WTC11 (cell line): Measurements from ENCODE around the gene SEZ6. TPM values are rescaled to one million over a fixed set of nuclear protein-coding genes. Genes with fewer than 3 reads are reported as not detected.

Experiments
- ATAC-seq: fragments of 200-7000 bp; cut with Tn5 transposase; 2 replicates; pipeline ENCODE4 v1.10.0; 2021; ENCODE audit warnings: mild to moderate bottlenecking, moderate library complexity
- CTCF ChIA-PET: fragments of 300-600 bp; sonication (Branson Sonifier 250); formaldehyde crosslinking; loops from one replicate; lab custom pipeline; 2021; ENCODE audit warnings: antibody characterized with exemption; lab: Charles Lee
- POLR2A ChIA-PET: fragments of 350-600 bp; sonication (Branson Sonifier 250); formaldehyde crosslinking; loops from one replicate; lab custom pipeline; 2021; ENCODE audit warnings: antibody characterized with exemption; lab: Charles Lee
- DNase-seq: peaks from one replicate; pipeline ENCODE4 v3.0.0; 2021; ENCODE audit warnings: low spot score
- H3K27ac Mint-ChIP-seq: 2 replicates; pipeline ENCODE4 v1.8.0; 2021; ENCODE audit warnings: mixed read lengths
- H3K27me3 Mint-ChIP-seq: 2 replicates; pipeline ENCODE4 v1.8.0; 2021; ENCODE audit warnings: low read depth, mild to moderate bottlenecking, moderate library complexity, mixed read lengths
- H3K36me3 Mint-ChIP-seq: 2 replicates; pipeline ENCODE4 v1.8.0; 2021; ENCODE audit warnings: mixed read lengths
- H3K4me1 Mint-ChIP-seq: 2 replicates; pipeline ENCODE4 v1.8.0; 2022; ENCODE audit warnings: mixed read lengths
- H3K4me3 Mint-ChIP-seq: 2 replicates; pipeline ENCODE4 v1.8.0; 2021; ENCODE audit warnings: mild to moderate bottlenecking, moderate library complexity, mixed read lengths
- H3K9me3 Mint-ChIP-seq: 2 replicates; pipeline ENCODE4 v1.8.0; 2021; ENCODE audit warnings: mixed read lengths
- ATF2 ChIP-seq: sonication (generic); formaldehyde crosslinking; IDR thresholded peaks from 2 replicates; pipeline ENCODE4 v1.8.1; 2022; ENCODE audit warnings: low read depth, missing genetic modification reagents, borderline replicate concordance
- CREM ChIP-seq: sonication (generic); formaldehyde crosslinking; IDR thresholded peaks from 2 replicates; pipeline ENCODE4 v1.8.1; 2022; ENCODE audit warnings: mild to moderate bottlenecking, missing genetic modification reagents, moderate library complexity
- FOXP1 ChIP-seq: sonication (generic); formaldehyde crosslinking; IDR thresholded peaks from 2 replicates; pipeline ENCODE4 v1.8.0; 2022; ENCODE audit warnings: missing genetic modification reagents, mild to moderate bottlenecking, moderate library complexity, borderline replicate concordance
- FOXP4 ChIP-seq: sonication (generic); formaldehyde crosslinking; IDR thresholded peaks from 2 replicates; pipeline ENCODE4 v1.8.0; 2022; ENCODE audit warnings: mild to moderate bottlenecking, missing genetic modification reagents
- ZNF396 ChIP-seq: fragments of 250-450 bp; sonication (Bioruptor Pico); IDR thresholded peaks from 2 replicates; pipeline ENCODE4 v1.8.0; 2021; ENCODE audit warnings: mild to moderate bottlenecking, moderate library complexity, borderline replicate concordance
- ZNF532 ChIP-seq: fragments of 250-450 bp; sonication (Bioruptor Pico); IDR thresholded peaks from 2 replicates; pipeline ENCODE4 v1.9.0; 2021; ENCODE audit warnings: mild to moderate bottlenecking, borderline replicate concordance
- total RNA-seq: library from RNA; stranded (reverse); gene quantifications from 3 replicates; pipeline ENCODE4 v1.2.3, GENCODE V29; 2021
- TF ChIP-seq, protein P1 (sequence below): fragments of 250-450 bp; sonication (Bioruptor Pico); IDR thresholded peaks from 2 replicates; pipeline ENCODE4 v1.8.0; 2021; ENCODE audit warnings: mild to moderate bottlenecking
- TF ChIP-seq, protein P2 (sequence below): sonication (generic); formaldehyde crosslinking; IDR thresholded peaks from 2 replicates; pipeline ENCODE4 v1.8.0; 2022; ENCODE audit warnings: mild to moderate bottlenecking, missing genetic modification reagents
- TF ChIP-seq, protein P3 (sequence below): sonication (generic); formaldehyde crosslinking; IDR thresholded peaks from 2 replicates; pipeline ENCODE4 v1.8.1; 2023; ENCODE audit warnings: mild to moderate bottlenecking, missing genetic modification reagents, moderate library complexity
- TF ChIP-seq, protein P4 (sequence below): sonication (generic); formaldehyde crosslinking; IDR thresholded peaks from 2 replicates; pipeline ENCODE4 v1.8.1; 2023; ENCODE audit warnings: mild to moderate bottlenecking, missing genetic modification reagents

Gene SEZ6
- total RNA-seq, 1 experiment from 2014 or later = 3.0 TPM

- TF ChIP-seq FOXP4 (CRISPR knock-in tag) = no peak
- no peak for TF ChIP-seq CREM (CRISPR knock-in tag)
- TF ChIP-seq, protein P1, sequence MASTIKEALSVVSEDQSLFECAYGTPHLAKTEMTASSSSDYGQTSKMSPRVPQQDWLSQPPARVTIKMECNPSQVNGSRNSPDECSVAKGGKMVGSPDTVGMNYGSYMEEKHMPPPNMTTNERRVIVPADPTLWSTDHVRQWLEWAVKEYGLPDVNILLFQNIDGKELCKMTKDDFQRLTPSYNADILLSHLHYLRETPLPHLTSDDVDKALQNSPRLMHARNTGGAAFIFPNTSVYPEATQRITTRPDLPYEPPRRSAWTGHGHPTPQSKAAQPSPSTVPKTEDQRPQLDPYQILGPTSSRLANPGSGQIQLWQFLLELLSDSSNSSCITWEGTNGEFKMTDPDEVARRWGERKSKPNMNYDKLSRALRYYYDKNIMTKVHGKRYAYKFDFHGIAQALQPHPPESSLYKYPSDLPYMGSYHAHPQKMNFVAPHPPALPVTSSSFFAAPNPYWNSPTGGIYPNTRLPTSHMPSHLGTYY (CRISPR knock-in tag) = no peak
These were observed 46.4 kb downstream of the SEZ6 start (continued) for GRCh38 chr17:28959471-28959871.

DNA sequence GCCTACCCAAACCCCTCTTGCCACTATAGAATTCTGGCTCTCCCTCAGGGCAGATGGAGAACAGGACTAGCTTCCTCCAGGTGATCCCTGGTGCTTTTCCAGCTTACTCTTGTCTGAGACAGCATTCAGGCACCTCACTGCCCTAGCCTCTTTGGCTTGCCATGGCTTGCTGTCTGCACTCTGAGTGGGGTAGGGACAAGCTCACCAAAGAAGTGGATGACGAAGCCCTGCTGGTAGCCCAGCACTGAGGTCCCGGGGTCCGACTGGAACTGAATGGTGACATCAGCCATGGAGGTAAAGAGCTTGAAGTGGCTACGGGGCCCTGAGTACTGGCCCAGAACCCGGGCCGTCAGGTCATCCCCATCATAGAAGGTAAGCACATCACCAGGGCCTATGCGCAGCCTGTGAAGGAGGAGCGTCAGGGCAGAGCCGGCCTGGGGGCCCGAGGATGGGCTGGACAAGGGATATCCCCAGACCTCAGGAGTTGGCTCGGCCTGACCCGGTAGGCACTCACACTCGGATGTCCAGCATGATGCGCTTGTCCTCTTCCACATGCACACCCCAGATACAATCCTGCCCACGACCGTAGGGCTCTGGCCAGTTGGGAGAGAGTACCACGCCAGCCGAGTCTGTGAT, 46.9 kb downstream of the SEZ6 start:
- TF ChIP-seq, protein P2, sequence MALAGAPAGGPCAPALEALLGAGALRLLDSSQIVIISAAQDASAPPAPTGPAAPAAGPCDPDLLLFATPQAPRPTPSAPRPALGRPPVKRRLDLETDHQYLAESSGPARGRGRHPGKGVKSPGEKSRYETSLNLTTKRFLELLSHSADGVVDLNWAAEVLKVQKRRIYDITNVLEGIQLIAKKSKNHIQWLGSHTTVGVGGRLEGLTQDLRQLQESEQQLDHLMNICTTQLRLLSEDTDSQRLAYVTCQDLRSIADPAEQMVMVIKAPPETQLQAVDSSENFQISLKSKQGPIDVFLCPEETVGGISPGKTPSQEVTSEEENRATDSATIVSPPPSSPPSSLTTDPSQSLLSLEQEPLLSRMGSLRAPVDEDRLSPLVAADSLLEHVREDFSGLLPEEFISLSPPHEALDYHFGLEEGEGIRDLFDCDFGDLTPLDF (CRISPR knock-in tag) = no peak
- TF ChIP-seq FOXP4 (CRISPR knock-in tag) (no peak), ZNF532 (no peak), ZNF396 (CRISPR knock-in tag) (no peak)
- TF ChIP-seq, protein P3, sequence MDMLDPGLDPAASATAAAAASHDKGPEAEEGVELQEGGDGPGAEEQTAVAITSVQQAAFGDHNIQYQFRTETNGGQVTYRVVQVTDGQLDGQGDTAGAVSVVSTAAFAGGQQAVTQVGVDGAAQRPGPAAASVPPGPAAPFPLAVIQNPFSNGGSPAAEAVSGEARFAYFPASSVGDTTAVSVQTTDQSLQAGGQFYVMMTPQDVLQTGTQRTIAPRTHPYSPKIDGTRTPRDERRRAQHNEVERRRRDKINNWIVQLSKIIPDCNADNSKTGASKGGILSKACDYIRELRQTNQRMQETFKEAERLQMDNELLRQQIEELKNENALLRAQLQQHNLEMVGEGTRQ (CRISPR knock-in tag) = no peak
- CTCF ChIA-PET = interaction anchor here (1.8 to 15.6 kb wide), 2 partner anchors 154 to 232 kb away, joined by 7 to 762 read pairs; partner anchors contain the start of gene TLCD1
- H3K4me3 Mint-ChIP-seq = no peak overlapping the region
- no peaks in the 10 kb centered on the region for H3K36me3 Mint-ChIP-seq
- DNase-seq (peak; percentile 9), ATAC-seq (no peak)
- POLR2A ChIA-PET = no interaction called here
- no peak overlapping the region for H3K27ac Mint-ChIP-seq
- no peaks in the 10 kb centered on the region for H3K9me3 Mint-ChIP-seq
- peaks cover 13% of the 10 kb centered on the region for H3K4me1 Mint-ChIP-seq
- no peaks in the 10 kb centered on the region; the same call in 1 of the 2 replicates for H3K27me3 Mint-ChIP-seq

DNA sequence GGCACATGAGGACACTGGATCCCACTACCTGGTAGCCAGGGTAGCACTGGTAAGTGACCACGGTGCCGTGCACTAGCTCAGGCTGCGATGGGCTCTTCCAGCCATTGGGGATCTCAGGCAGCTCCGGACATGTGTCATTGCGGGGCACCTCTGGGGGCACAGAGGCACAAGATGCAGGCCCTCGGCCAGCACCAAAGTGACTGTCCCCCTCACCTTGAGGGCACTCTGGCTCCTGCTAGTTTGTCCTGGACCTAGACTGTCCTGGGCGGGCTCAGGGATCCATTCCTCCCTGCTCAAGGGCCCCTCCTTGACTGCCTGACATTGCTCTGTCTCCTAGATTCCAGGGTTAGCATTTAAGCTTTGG, 47.9 kb downstream of the SEZ6 start:
- no peak overlapping the region for H3K27ac Mint-ChIP-seq
- ChIA-PET POLR2A (no interaction called here), CTCF (interaction anchor here (1.8 to 15.6 kb wide), 3 partner anchors 155 to 231 kb away, joined by 7 to 762 read pairs (median 12); partner anchors contain the start of gene TLCD1)
- DNase-seq (peak; percentile 7), ATAC-seq (no peak)
- H3K4me3 Mint-ChIP-seq = no peak overlapping the region
- no peaks in the 10 kb centered on the region for H3K9me3 Mint-ChIP-seq
- no peaks in the 10 kb centered on the region for H3K27me3 Mint-ChIP-seq
- peaks cover 13% of the 10 kb centered on the region for H3K4me1 Mint-ChIP-seq
- H3K36me3 Mint-ChIP-seq = no peaks in the 10 kb centered on the region
- no peak for TF ChIP-seq FOXP1 (CRISPR knock-in tag)
- TF ChIP-seq, protein P4, sequence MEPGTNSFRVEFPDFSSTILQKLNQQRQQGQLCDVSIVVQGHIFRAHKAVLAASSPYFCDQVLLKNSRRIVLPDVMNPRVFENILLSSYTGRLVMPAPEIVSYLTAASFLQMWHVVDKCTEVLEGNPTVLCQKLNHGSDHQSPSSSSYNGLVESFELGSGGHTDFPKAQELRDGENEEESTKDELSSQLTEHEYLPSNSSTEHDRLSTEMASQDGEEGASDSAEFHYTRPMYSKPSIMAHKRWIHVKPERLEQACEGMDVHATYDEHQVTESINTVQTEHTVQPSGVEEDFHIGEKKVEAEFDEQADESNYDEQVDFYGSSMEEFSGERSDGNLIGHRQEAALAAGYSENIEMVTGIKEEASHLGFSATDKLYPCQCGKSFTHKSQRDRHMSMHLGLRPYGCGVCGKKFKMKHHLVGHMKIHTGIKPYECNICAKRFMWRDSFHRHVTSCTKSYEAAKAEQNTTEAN (CRISPR knock-in tag) = no peak
- TF ChIP-seq ATF2 (CRISPR knock-in tag) = no peak
- TF ChIP-seq ZNF532 = no peak
